HG03060 (cell line): ENCODE data around the gene HLF.

Experiments
- ATAC-seq: cut with Tn5 transposase; IDR thresholded peaks from one replicate; pipeline ENCODE4 v1.9.1; 2021; ENCODE audit warnings: low read depth, moderate number of reproducible peaks; ENCODE audit not compliant: unreplicated experiment

Gene HLF

GRCh38 chr17:55249861-55250260, 14.9 kb upstream of the HLF start:
- no peak for ATAC-seq

- ATAC-seq: no peak
Measured at GRCh38 chr17:55254375-55254774, 10.4 kb upstream of the HLF start.

GRCh38 chr17:55258578-55259135, 6.1 kb upstream of the HLF start:
- no peak for ATAC-seq

- ATAC-seq: no peak
Measured at GRCh38 chr17:55259684-55260111, 5.1 kb upstream of the HLF start.

GRCh38 chr17:55261311-55261710, 3.4 kb upstream of the HLF start:
- ATAC-seq: no peak

- no peak for ATAC-seq
Measured at GRCh38 chr17:55263569-55264277, 1.0 kb upstream of the HLF start.

- ATAC-seq: no peak
Measured at GRCh38 chr17:55264278-55264644, 499 bp upstream of the HLF start.

- no peak for ATAC-seq
Measured at GRCh38 chr17:55265311-55266021, 706 bp downstream of the HLF start.

- no peak for ATAC-seq
Measured at GRCh38 chr17:55266051-55266957, 1.5 kb downstream of the HLF start.

- no peak for ATAC-seq
Measured at GRCh38 chr17:55266958-55267688, 2.4 kb downstream of the HLF start.

GRCh38 chr17:55267777-55268648, 3.3 kb downstream of the HLF start:
- no peak for ATAC-seq

GRCh38 chr17:55268649-55269480, 4.1 kb downstream of the HLF start:
- no peak for ATAC-seq

- ATAC-seq: no peak
Measured at GRCh38 chr17:55269894-55270293, 5.1 kb downstream of the HLF start.

- ATAC-seq: no peak
Measured at GRCh38 chr17:55271223-55271571, 6.4 kb downstream of the HLF start.

GRCh38 chr17:55271958-55272710, 7.4 kb downstream of the HLF start:
- ATAC-seq: no peak

- ATAC-seq: no peak
Measured at GRCh38 chr17:55272711-55273578, 8.2 kb downstream of the HLF start.
